HUES6 (cell line): ENCODE data around the gene BDKRB2.

ENCODE experiments used
- H3K27ac ChIP-seq: 2 replicates; pipeline ENCODE4 v1.7.0; 2013; ENCODE audit warnings: low read depth, mild to moderate bottlenecking, low read length, inconsistent platforms
- H3K27me3 ChIP-seq: 2 replicates; pipeline ENCODE4 v1.6.1; 2013; ENCODE audit warnings: low read length; ENCODE audit not compliant: control insufficient read depth, insufficient read depth
- H3K36me3 ChIP-seq: 2 replicates; pipeline ENCODE4 v1.6.1; 2013; ENCODE audit warnings: low read length; ENCODE audit not compliant: control insufficient read depth, insufficient read depth
- H3K4me1 ChIP-seq: 2 replicates; pipeline ENCODE4 v1.6.1; 2013; ENCODE audit warnings: low read length; ENCODE audit not compliant: control insufficient read depth, insufficient read depth
- H3K4me3 ChIP-seq: 2 replicates; pipeline ENCODE4 v1.5.1; 2013; ENCODE audit warnings: low read depth, low read length
- H3K9ac ChIP-seq: one replicate; pipeline ENCODE4 v1.6.1; 2013; ENCODE audit warnings: mild to moderate bottlenecking, low read length
- H3K9me3 ChIP-seq: 2 replicates; pipeline ENCODE4 v1.6.1; 2013; ENCODE audit warnings: low read depth, low read length; ENCODE audit not compliant: control insufficient read depth, insufficient read depth

BDKRB2 gene

GRCh38 chr14:96165493-96166436 is 38.9 kb upstream of the BDKRB2 start:
- Histone ChIP-seq H3K4me1 (peaks cover 10% of the 10 kb centered on the region; the same call in 1 of the 2 replicates), H3K27me3 (no peaks in the 10 kb centered on the region), H3K9me3 (no peaks in the 10 kb centered on the region), H3K4me3 (no peak overlapping the region), H3K9ac (no peak overlapping the region), H3K27ac (no peak overlapping the region), H3K36me3 (no peaks in the 10 kb centered on the region)

GRCh38 chr14:96166461-96167223 is 38.0 kb upstream of the BDKRB2 start:
- Histone ChIP-seq H3K4me1 (peaks cover 10% of the 10 kb centered on the region; the same call in 1 of the 2 replicates), H3K27ac (no peak overlapping the region), H3K36me3 (no peaks in the 10 kb centered on the region), H3K9ac (no peak overlapping the region), H3K27me3 (no peaks in the 10 kb centered on the region), H3K4me3 (no peak overlapping the region), H3K9me3 (no peaks in the 10 kb centered on the region)

- Histone ChIP-seq H3K9me3 (no peaks in the 10 kb centered on the region), H3K36me3 (no peaks in the 10 kb centered on the region), H3K27ac (no peak overlapping the region), H3K27me3 (no peaks in the 10 kb centered on the region), H3K4me3 (no peak overlapping the region), H3K9ac (no peak overlapping the region), H3K4me1 (peaks cover 10% of the 10 kb centered on the region; the same call in 1 of the 2 replicates)
Observed at GRCh38 chr14:96167224-96168148, 37.2 kb upstream of the BDKRB2 start.

GRCh38 chr14:96168581-96168980 is 36.1 kb upstream of the BDKRB2 start:
- no peaks in the 10 kb centered on the region for H3K36me3 ChIP-seq
- no peak overlapping the region for H3K27ac ChIP-seq
- no peak overlapping the region for H3K4me3 ChIP-seq
- no peaks in the 10 kb centered on the region for H3K27me3 ChIP-seq
- no peaks in the 10 kb centered on the region for H3K9me3 ChIP-seq
- no peak overlapping the region for H3K9ac ChIP-seq
- H3K4me1 ChIP-seq, result peaks cover 10% of the 10 kb centered on the region; the same call in 1 of the 2 replicates

- H3K4me1 ChIP-seq, result peaks cover 10% of the 10 kb centered on the region; the same call in 1 of the 2 replicates
- H3K9me3 ChIP-seq, result no peaks in the 10 kb centered on the region
- no peak overlapping the region for H3K9ac ChIP-seq
- no peak overlapping the region for H3K27ac ChIP-seq
- no peaks in the 10 kb centered on the region for H3K36me3 ChIP-seq
- H3K27me3 ChIP-seq, result no peaks in the 10 kb centered on the region
- H3K4me3 ChIP-seq, result no peak overlapping the region
Observed at GRCh38 chr14:96170961-96171592, 33.6 kb upstream of the BDKRB2 start.

- H3K9me3 ChIP-seq, result no peaks in the 10 kb centered on the region
- no peak overlapping the region for H3K9ac ChIP-seq
- H3K27me3 ChIP-seq, result no peaks in the 10 kb centered on the region
- H3K36me3 ChIP-seq, result no peaks in the 10 kb centered on the region
- H3K27ac ChIP-seq, result no peak overlapping the region
- no peak overlapping the region for H3K4me3 ChIP-seq
- H3K4me1 ChIP-seq, result peaks cover 5% of the 10 kb centered on the region; the same call in 1 of the 2 replicates
Observed at GRCh38 chr14:96173636-96174475, 30.8 kb upstream of the BDKRB2 start.

GRCh38 chr14:96176275-96176674 is 28.4 kb upstream of the BDKRB2 start:
- Histone ChIP-seq H3K36me3 (no peaks in the 10 kb centered on the region), H3K4me1 (peaks cover 5% of the 10 kb centered on the region; the same call in 1 of the 2 replicates), H3K9me3 (no peaks in the 10 kb centered on the region), H3K27ac (no peak overlapping the region), H3K9ac (no peak overlapping the region), H3K27me3 (no peaks in the 10 kb centered on the region), H3K4me3 (no peak overlapping the region)

GRCh38 chr14:96176811-96177211 is 27.8 kb upstream of the BDKRB2 start:
- Histone ChIP-seq H3K9me3 (no peaks in the 10 kb centered on the region), H3K27me3 (no peaks in the 10 kb centered on the region), H3K4me3 (no peak overlapping the region), H3K9ac (no peak overlapping the region), H3K4me1 (peaks cover 5% of the 10 kb centered on the region; the same call in 1 of the 2 replicates), H3K36me3 (no peaks in the 10 kb centered on the region), H3K27ac (no peak overlapping the region)

- H3K27me3 ChIP-seq, result no peaks in the 10 kb centered on the region
- no peak overlapping the region for H3K9ac ChIP-seq
- no peaks in the 10 kb centered on the region for H3K9me3 ChIP-seq
- no peak overlapping the region for H3K27ac ChIP-seq
- peaks cover 5% of the 10 kb centered on the region; the same call in 1 of the 2 replicates for H3K4me1 ChIP-seq
- H3K36me3 ChIP-seq, result no peaks in the 10 kb centered on the region
- H3K4me3 ChIP-seq, result no peak overlapping the region
Observed at GRCh38 chr14:96177766-96178375, 26.8 kb upstream of the BDKRB2 start.
